ENCODE measurements around the gene NRXN2. TPM values are rescaled to one million over a fixed set of nuclear protein-coding genes. Genes with fewer than 3 reads are reported as not detected.

Gene NRXN2
- total RNA-seq, 3 donors from 2014 or later: 3.9 to 42.0 (median 6.9) TPM

- ATAC-seq (no peak), DNase-seq (no peak)
- TF ChIP-seq CTCF (IDR thresholded peaks at IDR 0.05): no peak
- intact Hi-C loops (cut with DNase I, micrococcal nuclease): no loop called here
- no peaks in the 10 kb centered on the region for H3K9me3 ChIP-seq
- no peaks in the 10 kb centered on the region for H3K36me3 ChIP-seq (ENCODE audit: low read depth)
- no peak overlapping the region for H3K4me3 ChIP-seq
- peaks cover 3% of the 10 kb centered on the region for H3K4me1 ChIP-seq (ENCODE audit: low read depth)
Observed at GRCh38 chr11:64632654-64633053, 90.3 kb downstream of the NRXN2 start.

GRCh38 chr11:64632237-64632636 is 90.8 kb downstream of the NRXN2 start:
- H3K36me3 ChIP-seq (ENCODE audit: low read depth): no peaks in the 10 kb centered on the region
- no peak for TF ChIP-seq CTCF (IDR thresholded peaks at IDR 0.05)
- intact Hi-C loops (cut with DNase I, micrococcal nuclease): no loop called here

GRCh38 chr11:64631675-64632074 is 91.3 kb downstream of the NRXN2 start:
- no peak for TF ChIP-seq CTCF (IDR thresholded peaks at IDR 0.05)
- H3K4me3 ChIP-seq: no peak overlapping the region
- intact Hi-C loops (cut with DNase I, micrococcal nuclease): no loop called here

More at GRCh38 chr11:64632237-64632636, 90.8 kb downstream of the NRXN2 start:
- DNase-seq: no peak
- Histone ChIP-seq H3K9me3 (no peaks in the 10 kb centered on the region), H3K4me1 (ENCODE audit: low read depth) (no peaks in the 10 kb centered on the region), H3K4me3 (no peak overlapping the region)
- no peak for ATAC-seq

GRCh38 chr11:64629796-64630562 is 93.0 kb downstream of the NRXN2 start:
- DNase-seq (peak in 1 of 3 donors; percentile 46), ATAC-seq (no peak)
- no peaks in the 10 kb centered on the region for H3K9me3 ChIP-seq
- no peaks in the 10 kb centered on the region for H3K4me1 ChIP-seq (ENCODE audit: low read depth)
- intact Hi-C loops (cut with DNase I, micrococcal nuclease): no loop called here
- no peak overlapping the region for H3K4me3 ChIP-seq
- TF ChIP-seq CTCF (IDR thresholded peaks at IDR 0.05): no peak
- H3K36me3 ChIP-seq (ENCODE audit: low read depth): no peaks in the 10 kb centered on the region

More at GRCh38 chr11:64631675-64632074, 91.3 kb downstream of the NRXN2 start:
- Histone ChIP-seq H3K36me3 (ENCODE audit: low read depth) (no peaks in the 10 kb centered on the region), H3K9me3 (no peaks in the 10 kb centered on the region), H3K4me1 (ENCODE audit: low read depth) (no peaks in the 10 kb centered on the region)
- no peak for DNase-seq
- ATAC-seq: no peak

GRCh38 chr11:64629103-64629502 is 93.9 kb downstream of the NRXN2 start:
- H3K9me3 ChIP-seq: no peaks in the 10 kb centered on the region
- no peak for TF ChIP-seq CTCF (IDR thresholded peaks at IDR 0.05)
- no peak overlapping the region for H3K4me3 ChIP-seq
- intact Hi-C loops (cut with DNase I, micrococcal nuclease): no loop called here
- ATAC-seq (no peak), DNase-seq (no peak)
- no peaks in the 10 kb centered on the region for H3K36me3 ChIP-seq (ENCODE audit: low read depth)
- H3K4me1 ChIP-seq (ENCODE audit: low read depth): no peaks in the 10 kb centered on the region
